Activated naive CD4-positive, alpha-beta T cell treated with anti-CD3 and anti-CD28 coated beads for 36 hours (primary cell): ENCODE results near the gene AKAP10. TPM values are rescaled to one million over a fixed set of nuclear protein-coding genes. Genes with fewer than 3 reads are reported as not detected.

Experiments
- CTCF ChIA-PET: fragments of 350-600 bp; sonication (Branson Sonifier 250); formaldehyde crosslinking; loops from one replicate; lab custom pipeline; 2021; ENCODE audit warnings: antibody characterized with exemption; lab: Charles Lee
- DNase-seq: peaks from one replicate; pipeline ENCODE4 v3.0.0-alpha.2; 2020
- H3K27ac Mint-ChIP-seq: one replicate; pipeline ENCODE4 v1.8.0; 2021; ENCODE audit warnings: mild to moderate bottlenecking, mixed read lengths
- H3K27me3 Mint-ChIP-seq: one replicate; pipeline ENCODE4 v1.8.0; 2021; ENCODE audit warnings: low read depth, mixed read lengths
- H3K36me3 Mint-ChIP-seq: one replicate; pipeline ENCODE4 v1.8.0; 2021; ENCODE audit warnings: low read depth, mixed read lengths
- H3K4me1 Mint-ChIP-seq: one replicate; pipeline ENCODE4 v1.8.0; 2021; ENCODE audit warnings: low read depth, mixed read lengths
- H3K4me3 Mint-ChIP-seq: one replicate; pipeline ENCODE4 v1.8.0; 2021; ENCODE audit warnings: mild to moderate bottlenecking, moderate library complexity, mixed read lengths
- H3K9me3 Mint-ChIP-seq: one replicate; pipeline ENCODE4 v1.8.0; 2021; ENCODE audit warnings: mixed read lengths
- intact Hi-C: fragments of 100-400 bp; cut with micrococcal nuclease; formaldehyde crosslinking; loops from one replicate; pipeline ENCODE4 v1.15.1; 2023
- total RNA-seq, 2 experiments: library from RNA; stranded (reverse); gene quantifications; one replicate each; pipeline ENCODE4 v1.2.3, GENCODE V29; 2021

Gene AKAP10
- total RNA-seq, 2 experiments from 2014 or later, result 30.3 to 30.4 TPM

DNA sequence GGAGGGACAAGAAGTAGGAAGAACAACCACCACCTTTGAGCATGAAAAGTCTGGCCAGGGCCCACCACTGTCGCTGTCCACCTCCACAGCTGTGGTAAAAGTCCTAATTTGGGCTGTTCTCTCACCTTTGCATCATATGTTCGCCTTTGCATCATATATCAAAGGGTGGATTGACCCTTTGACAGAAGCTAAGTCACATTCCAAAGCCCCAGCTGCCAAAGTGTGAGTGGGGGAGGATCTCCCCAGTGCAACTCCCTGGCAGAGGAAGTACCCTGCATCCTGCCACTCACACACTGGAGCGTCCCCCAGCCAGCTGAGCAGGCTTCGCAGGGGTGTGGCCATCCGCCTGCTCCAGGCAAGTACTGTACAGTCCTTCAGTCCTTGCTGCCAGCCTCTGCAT lies 18.9 kb upstream of the AKAP10 start:
- Mint-ChIP-seq H3K4me1 (peaks cover 8% of the 10 kb centered on the region), H3K27me3 (peaks cover 3% of the 10 kb centered on the region), H3K9me3 (no peaks in the 10 kb centered on the region), H3K4me3 (no peak overlapping the region), H3K36me3 (no peaks in the 10 kb centered on the region), H3K27ac (no peak overlapping the region)
- CTCF ChIA-PET, result interaction anchor here (1.0 kb wide), 1 partner anchor 14 kb away, joined by 3 read pairs; no protein-coding TSS in a partner anchor
- no peak for DNase-seq
- intact Hi-C loops, result no loop called here

DNA sequence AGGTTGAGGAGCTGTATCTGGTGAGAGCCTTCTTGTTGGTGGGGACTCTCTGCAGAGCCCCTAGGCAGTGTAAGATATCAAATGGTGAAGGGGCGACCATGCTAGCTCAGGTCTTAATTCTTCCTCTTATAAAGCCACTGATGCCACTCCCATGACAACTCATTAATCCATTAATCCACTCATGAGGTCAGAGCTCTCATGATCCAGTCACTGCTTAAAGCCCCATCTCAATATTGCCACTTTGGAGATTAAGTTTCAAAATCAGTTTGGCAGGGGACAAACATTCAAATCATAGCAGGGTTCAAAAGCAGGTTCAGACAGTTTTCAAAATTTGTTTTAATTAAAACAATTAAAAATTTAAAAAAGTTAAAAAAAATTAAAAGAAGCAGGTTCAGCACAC lies 18.5 kb upstream of the AKAP10 start:
- peaks cover 3% of the 10 kb centered on the region for H3K27me3 Mint-ChIP-seq
- no peaks in the 10 kb centered on the region for H3K9me3 Mint-ChIP-seq
- no peak overlapping the region for H3K27ac Mint-ChIP-seq
- H3K4me1 Mint-ChIP-seq, result peaks cover 8% of the 10 kb centered on the region
- no peak for DNase-seq
- CTCF ChIA-PET, result interaction anchor here (0.6 kb wide), 1 partner anchor 225 kb away, joined by 4 read pairs; no protein-coding TSS in a partner anchor
- H3K36me3 Mint-ChIP-seq, result no peaks in the 10 kb centered on the region
- H3K4me3 Mint-ChIP-seq, result no peak overlapping the region
- intact Hi-C loops, result no loop called here

DNA sequence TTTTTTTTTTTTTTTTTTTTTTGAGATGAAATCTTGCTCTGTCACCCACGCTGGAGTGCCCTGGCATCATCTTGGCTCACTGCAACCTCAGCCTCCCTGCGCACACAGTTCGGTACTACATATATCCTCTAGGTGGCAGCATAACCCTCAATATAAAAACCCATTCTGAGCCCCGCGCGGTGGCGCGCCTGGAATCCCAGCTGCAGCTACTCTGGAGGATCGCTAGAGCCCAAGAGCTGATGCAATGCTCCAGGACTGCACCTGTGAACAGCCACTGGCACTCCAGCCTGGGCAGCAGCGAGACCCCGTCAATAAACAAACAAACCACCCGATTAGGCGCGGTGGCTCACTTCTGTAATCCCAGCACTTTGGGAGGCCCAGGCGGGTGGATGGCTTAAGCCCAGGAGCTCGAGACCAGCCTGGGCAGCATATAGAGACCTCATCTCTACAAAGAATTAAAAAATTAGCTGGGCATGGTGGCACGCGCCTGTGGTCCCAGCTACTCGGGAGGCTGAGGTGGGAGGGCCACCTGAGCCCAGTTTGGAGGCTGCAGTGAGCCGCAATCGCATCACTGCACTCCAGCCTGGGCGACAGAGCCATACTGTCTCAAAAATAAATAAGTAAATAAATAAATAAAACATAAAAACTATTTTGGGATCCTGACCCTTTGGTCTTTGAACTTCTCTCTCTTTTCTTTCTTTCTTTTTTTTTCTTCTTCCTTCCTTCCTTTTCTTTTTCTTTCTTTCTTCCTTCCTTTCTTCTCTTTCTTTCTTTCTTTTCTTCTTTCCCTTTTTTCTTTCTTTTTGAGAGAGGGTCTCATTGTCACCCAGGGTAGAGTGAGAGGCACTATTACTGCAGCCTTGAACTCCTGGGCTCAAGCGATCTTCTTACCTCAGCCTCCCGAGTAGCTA lies 15.4 kb upstream of the AKAP10 start:
- peaks cover 8% of the 10 kb centered on the region for H3K4me1 Mint-ChIP-seq
- H3K27me3 Mint-ChIP-seq, result peaks cover 3% of the 10 kb centered on the region
- no peaks in the 10 kb centered on the region for H3K9me3 Mint-ChIP-seq
- CTCF ChIA-PET, result interaction anchor here (0.6 to 3.5 kb wide), 28 partner anchors 8 to 328 kb away, joined by 3 to 34 read pairs (median 4); partner anchors contain the start of genes AKAP10 and SPECC1
- peak overlapping the region; percentile 19 for H3K27ac Mint-ChIP-seq
- peak; percentile 84 for DNase-seq
- intact Hi-C loops, result loop anchor here (1.0 to 2.0 kb wide), 4 partner anchors 16 to 327 kb away; partner anchors contain the start of gene SPECC1
- H3K4me3 Mint-ChIP-seq, result peak overlapping the region; percentile 26
- H3K36me3 Mint-ChIP-seq, result no peaks in the 10 kb centered on the region

DNA sequence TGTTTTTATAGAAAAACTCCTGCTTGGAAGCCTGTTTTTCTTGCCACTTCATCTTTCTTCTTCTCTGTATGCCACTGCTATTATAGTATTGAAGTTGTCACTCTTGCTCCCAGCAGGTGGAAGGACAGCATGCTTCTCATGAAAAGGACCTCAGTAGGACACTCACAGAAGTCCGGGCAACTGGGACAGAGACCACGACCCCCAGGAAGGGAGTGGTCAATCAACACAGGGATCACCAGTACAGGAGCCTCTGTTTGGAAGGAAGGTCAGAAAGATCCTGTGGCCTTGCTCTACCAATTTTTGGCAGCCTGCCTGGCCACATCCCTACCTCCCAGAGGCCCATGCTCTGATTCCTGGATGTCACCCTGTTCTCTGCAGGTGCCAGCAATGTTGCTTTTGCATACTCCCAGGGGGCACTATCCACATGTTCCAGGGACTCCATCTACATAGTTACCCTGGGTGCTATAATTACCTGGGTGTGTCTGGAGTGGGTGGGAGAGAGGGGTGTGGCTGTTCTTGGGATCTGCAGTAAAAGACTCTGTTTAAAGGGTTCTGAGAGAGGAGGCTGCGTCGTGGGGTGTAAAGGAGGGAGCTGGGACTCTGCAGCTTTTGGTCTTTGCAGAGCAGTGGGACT lies 13.7 kb upstream of the AKAP10 start:
- DNase-seq, result no peak
- Mint-ChIP-seq H3K27ac (no peak overlapping the region), H3K9me3 (no peaks in the 10 kb centered on the region), H3K27me3 (peaks cover 3% of the 10 kb centered on the region), H3K4me3 (no peak overlapping the region), H3K36me3 (no peaks in the 10 kb centered on the region), H3K4me1 (peaks cover 4% of the 10 kb centered on the region)
- CTCF ChIA-PET, result interaction anchor here (1.1 to 2.4 kb wide), 2 partner anchors 17 to 130 kb away, joined by 3 to 18 read pairs; no protein-coding TSS in a partner anchor
- intact Hi-C loops, result no loop called here

DNA sequence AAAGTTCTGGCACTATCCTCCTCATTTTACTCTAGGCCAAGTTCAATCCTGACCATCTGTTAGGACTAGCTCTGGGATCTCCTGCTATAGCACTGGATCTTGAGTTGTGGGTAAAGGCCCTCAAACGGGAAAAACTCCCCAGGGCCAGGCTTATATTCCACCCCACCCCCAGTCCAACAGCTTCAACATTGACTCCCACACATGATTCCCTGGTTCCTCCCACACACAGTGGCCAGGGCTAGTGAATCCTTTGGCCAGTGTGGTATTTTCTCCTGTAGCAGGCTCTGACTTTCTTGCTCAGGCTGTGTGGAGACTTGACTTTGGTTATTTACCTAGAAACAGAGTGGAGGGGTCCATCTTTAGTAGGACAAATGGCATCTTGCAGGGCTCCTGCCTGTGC lies 10.3 kb upstream of the AKAP10 start:
- CTCF ChIA-PET, result interaction anchor here (1.3 to 1.7 kb wide), 2 partner anchors 23 to 129 kb away, joined by 3 to 7 read pairs; no protein-coding TSS in a partner anchor

DNA sequence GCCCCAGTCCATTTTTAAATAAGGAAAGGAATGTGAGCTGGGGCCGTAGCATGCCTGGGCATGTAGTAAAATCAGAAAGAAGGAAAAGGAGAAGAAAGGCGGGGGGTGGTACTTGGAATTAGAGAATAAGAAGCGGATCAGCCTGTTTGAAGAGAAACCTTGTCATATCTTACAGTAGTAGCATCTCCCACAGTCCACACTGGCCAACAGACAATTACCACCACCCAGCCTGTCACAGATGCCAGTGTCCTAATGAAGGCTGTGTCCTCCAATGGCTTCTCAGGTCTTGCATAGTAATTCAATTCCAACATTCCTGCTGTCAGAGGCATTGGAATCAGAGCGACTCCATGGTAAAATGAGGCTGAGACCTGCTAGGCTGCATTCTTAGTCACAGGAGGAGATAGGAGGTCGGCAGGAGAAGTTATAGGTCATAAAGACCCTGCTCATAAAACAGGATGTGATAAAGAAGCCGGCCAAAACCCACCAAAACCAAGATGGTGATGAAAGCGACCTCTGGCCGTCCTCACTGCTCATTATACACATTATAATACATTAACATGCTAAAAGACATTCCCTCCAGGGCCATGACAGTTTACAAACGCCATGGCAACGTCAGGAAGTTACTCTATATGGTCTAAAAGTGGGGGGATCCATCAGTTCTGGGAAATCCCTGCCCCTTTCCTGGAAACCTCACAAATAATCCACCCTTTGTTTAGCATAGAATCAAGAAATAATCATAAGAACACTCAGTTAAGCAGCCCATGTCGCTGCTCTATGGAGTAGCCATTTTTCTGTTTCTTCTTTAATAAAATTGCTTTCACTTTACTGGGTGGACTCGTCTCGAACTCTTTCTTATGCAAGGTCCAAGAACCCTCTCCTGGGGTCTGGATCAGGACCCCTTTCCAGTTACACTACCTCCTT lies 9.6 kb upstream of the AKAP10 start:
- no peak overlapping the region for H3K4me3 Mint-ChIP-seq
- H3K9me3 Mint-ChIP-seq, result no peaks in the 10 kb centered on the region
- DNase-seq, result no peak
- CTCF ChIA-PET, result interaction anchor here (1.3 kb wide), 1 partner anchor 24 kb away, joined by 3 read pairs; no protein-coding TSS in a partner anchor
- no peak overlapping the region for H3K27ac Mint-ChIP-seq
- intact Hi-C loops, result no loop called here
- peaks cover 2% of the 10 kb centered on the region for H3K4me1 Mint-ChIP-seq
- no peaks in the 10 kb centered on the region for H3K36me3 Mint-ChIP-seq
- no peaks in the 10 kb centered on the region for H3K27me3 Mint-ChIP-seq

More for the DNA sequence above, 10.3 kb upstream of the AKAP10 start:
- no peaks in the 10 kb centered on the region for H3K36me3 Mint-ChIP-seq
- H3K27ac Mint-ChIP-seq, result no peak overlapping the region
- no peak for DNase-seq
- intact Hi-C loops, result no loop called here
- no peak overlapping the region for H3K4me3 Mint-ChIP-seq
- H3K4me1 Mint-ChIP-seq, result peaks cover 1% of the 10 kb centered on the region
- H3K9me3 Mint-ChIP-seq, result no peaks in the 10 kb centered on the region
- peaks cover 1% of the 10 kb centered on the region for H3K27me3 Mint-ChIP-seq

DNA sequence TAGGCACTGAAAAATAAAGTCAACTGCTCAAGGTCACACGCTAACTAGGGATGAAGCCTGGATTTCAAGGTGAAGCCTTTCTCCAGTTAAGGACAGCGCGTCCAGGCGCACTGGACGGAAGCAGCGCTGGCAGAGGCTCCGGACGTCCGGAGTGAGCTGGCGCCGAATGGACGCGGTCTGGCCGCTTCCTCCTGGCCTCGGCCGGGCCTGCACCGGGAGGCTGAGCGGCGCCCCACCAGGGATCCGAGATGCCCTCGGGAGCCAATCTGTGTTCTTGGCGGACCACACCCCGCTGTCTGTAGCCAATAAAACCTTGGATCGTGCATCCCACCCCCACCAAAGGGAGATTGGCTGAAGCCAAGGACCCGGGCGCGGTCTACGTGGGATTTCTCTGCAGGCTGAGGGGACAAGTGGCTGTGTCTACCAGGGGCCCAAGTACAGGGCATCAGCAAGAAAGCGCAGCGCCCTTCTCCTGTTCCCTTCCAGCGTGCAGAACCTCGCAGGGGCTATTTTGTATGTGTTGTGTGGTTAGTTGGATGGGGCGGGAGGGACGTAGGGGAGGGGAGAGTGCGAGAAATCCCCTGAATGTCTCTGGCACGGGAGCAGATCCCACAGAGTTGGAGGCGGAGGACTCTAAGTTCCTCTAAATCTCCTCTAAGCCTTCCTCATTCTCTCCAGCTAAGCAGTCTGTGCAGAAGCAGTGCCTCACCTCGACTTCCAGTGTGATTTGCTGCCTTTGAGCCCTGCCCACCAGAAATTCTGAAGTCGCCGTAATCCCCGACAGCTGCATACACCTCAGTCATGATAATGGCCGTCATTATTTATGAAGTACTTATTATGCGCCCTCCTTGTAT lies 2.5 kb upstream of the AKAP10 start:
- no peak overlapping the region for H3K4me3 Mint-ChIP-seq
- CTCF ChIA-PET, result no interaction called here
- H3K27ac Mint-ChIP-seq, result no peak overlapping the region
- H3K9me3 Mint-ChIP-seq, result no peaks in the 10 kb centered on the region
- H3K36me3 Mint-ChIP-seq, result peaks cover 10% of the 10 kb centered on the region
- DNase-seq, result no peak
- no peaks in the 10 kb centered on the region for H3K27me3 Mint-ChIP-seq
- intact Hi-C loops, result loop anchor here (2.0 to 10.0 kb wide), 3 partner anchors 53 to 615 kb away; partner anchors contain the start of genes ALDH3A2 and B9D1
- peaks cover 28% of the 10 kb centered on the region for H3K4me1 Mint-ChIP-seq

DNA sequence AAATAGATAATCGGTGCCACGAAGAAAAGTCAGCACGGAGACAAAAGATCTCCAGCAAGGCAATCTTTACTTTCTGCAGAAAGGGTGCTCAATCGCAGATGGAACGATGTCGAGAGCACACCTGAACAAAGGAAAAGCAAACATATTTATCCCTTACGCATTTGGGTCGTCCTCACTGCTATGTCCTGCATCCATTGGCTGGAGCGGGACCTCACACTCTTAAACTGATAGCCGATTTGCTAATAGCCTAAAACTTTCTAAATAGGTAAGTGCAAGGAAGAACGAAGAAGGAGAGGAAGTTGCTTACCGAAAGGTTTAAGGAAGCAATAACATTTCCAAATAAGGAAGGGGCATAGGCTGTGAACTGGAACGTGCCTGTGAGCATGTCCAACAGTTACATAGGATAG lies 1.2 kb upstream of the AKAP10 start:
- Mint-ChIP-seq H3K27ac (peak overlapping the region; percentile 96), H3K9me3 (no peaks in the 10 kb centered on the region), H3K4me3 (peak overlapping the region; percentile 93), H3K27me3 (no peaks in the 10 kb centered on the region), H3K4me1 (peaks cover 34% of the 10 kb centered on the region), H3K36me3 (peaks cover 10% of the 10 kb centered on the region)
- intact Hi-C loops, result loop anchor here (2.0 to 10.0 kb wide), 3 partner anchors 52 to 614 kb away; partner anchors contain the start of genes ALDH3A2 and B9D1
- CTCF ChIA-PET, result interaction anchor here (1.2 kb wide), 1 partner anchor 31 kb away, joined by 3 read pairs; no protein-coding TSS in a partner anchor
- DNase-seq, result no peak

DNA sequence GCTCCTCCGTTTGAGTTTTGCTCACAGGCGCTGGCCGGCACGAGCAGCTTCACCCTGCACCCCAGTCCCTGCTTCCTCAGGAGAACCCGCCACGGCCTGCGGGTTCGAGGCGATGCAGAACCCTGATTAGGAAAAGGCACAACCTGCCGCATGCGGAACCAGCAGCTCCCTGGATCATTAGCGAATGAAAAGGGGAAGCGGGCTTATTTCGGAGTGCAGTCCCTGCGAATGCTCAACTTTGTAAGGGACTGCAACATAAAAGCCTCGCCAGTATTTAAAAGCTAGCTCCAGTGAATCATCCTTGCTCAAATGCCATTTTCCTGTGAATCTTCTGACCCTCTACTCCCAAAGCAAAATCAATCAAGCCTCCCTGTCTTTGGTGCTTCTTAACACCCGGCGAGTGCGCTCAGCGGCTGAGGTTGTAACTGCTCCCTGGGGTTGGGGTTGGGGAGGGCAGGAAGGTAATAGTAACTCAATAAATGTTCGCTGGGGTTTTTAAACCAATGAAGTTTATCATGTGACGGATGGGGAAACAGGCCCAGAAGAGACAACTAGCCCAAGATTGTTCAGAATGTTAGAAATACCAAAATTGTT lies 678 bp upstream of the AKAP10 start:
- no peaks in the 10 kb centered on the region for H3K27me3 Mint-ChIP-seq
- peak; percentile 65 for DNase-seq
- CTCF ChIA-PET, result interaction anchor here (1.0 to 1.2 kb wide), 2 partner anchors 15 to 31 kb away, joined by 3 read pairs; no protein-coding TSS in a partner anchor
- peaks cover 39% of the 10 kb centered on the region for H3K4me1 Mint-ChIP-seq
- H3K27ac Mint-ChIP-seq, result peak overlapping the region; percentile 96
- peak overlapping the region; percentile 93 for H3K4me3 Mint-ChIP-seq
- intact Hi-C loops, result loop anchor here (2.0 to 10.0 kb wide), 3 partner anchors 51 to 614 kb away; partner anchors contain the start of genes ALDH3A2 and B9D1
- H3K36me3 Mint-ChIP-seq, result peaks cover 13% of the 10 kb centered on the region
- no peaks in the 10 kb centered on the region for H3K9me3 Mint-ChIP-seq

DNA sequence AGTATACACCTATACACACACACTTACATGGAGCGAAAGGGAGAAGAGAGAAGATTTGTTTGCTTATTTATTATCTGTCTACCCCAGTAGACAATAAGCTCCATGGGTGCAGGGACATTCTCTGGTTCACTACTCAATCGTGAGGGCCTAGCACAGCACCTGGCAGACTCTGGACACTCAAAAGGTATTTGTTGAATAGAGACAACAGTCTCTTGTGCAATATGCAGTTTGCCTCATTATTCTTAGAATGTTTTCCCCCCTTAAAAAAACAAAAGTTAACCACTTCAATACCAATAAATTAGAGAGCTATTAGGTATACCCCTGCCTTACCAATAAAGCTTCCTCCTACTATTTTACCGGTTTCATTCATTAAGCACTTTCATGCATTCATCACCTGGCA lies 2.0 kb downstream of the AKAP10 start:
- Mint-ChIP-seq H3K4me1 (peaks cover 41% of the 10 kb centered on the region), H3K4me3 (peak overlapping the region; percentile 39), H3K27me3 (no peaks in the 10 kb centered on the region), H3K9me3 (no peaks in the 10 kb centered on the region), H3K27ac (no peak overlapping the region), H3K36me3 (peaks cover 20% of the 10 kb centered on the region)
- DNase-seq, result no peak
- CTCF ChIA-PET, result interaction anchor here (0.6 to 1.7 kb wide), 2 partner anchors 33 to 142 kb away, joined by 3 to 5 read pairs; partner anchors contain the start of gene SPECC1
- intact Hi-C loops, result loop anchor here (5.0 to 10.0 kb wide), 2 partner anchors 48 to 611 kb away; partner anchors contain the start of gene B9D1
